HepG2 (cell line): ENCODE results near the gene GALNTL6. TPM values are rescaled to one million over a fixed set of nuclear protein-coding genes. Genes with fewer than 3 reads are reported as not detected.

Experiments used
- ATAC-seq: fragments of 200-7000 bp; cut with Tn5 transposase; 3 replicates; pipeline ENCODE4 v1.9.1; 2020; ENCODE audit warnings: mild to moderate bottlenecking, moderate library complexity
- BruUV-seq: library from RNA; stranded (reverse); fragments of 400-500 nt; replicated peaks from 2 replicates; lab custom pipeline; 2021; lab: Mats Ljungman, UMichigan
- CTCF ChIA-PET: fragments of 300-600 bp; formaldehyde crosslinking; extraction: SDS; loops from one replicate; lab custom pipeline; 2021; ENCODE audit warnings: low total read pairs, inconsistent platforms, low intra/inter-chr PET ratio; lab: Yijun Ruan, JAX
- POLR2A ChIA-PET: fragments of 350-600 bp; sonication (Branson Sonifier 250); formaldehyde crosslinking; loops from one replicate; lab custom pipeline; 2020; ENCODE audit warnings: antibody characterized with exemption, inconsistent platforms; lab: Yijun Ruan, JAX
- DNase-seq: peaks from one replicate; pipeline ENCODE4 v3.0.0-alpha.2; 2015; ENCODE audit warnings: low spot score
- FAIRE-seq: peaks from 3 replicates; lab custom pipeline; 2011; peaks lifted over from hg19 to GRCh38; lab: Jason Lieb, UNC
- H2AFZ ChIP-seq: one replicate; pipeline ENCODE4 v1.6.1; 2011; ENCODE audit warnings: low read length, inconsistent platforms
- H3K27ac ChIP-seq: fragments of 300-600 bp; 3 replicates; pipeline ENCODE4 v1.8.0; 2011; ENCODE audit warnings: mixed run types, mild to moderate bottlenecking, mixed read lengths, low read length, inconsistent platforms; ENCODE audit not compliant: insufficient read depth; ENCODE audit errors: extremely low read length
- H3K27me3 ChIP-seq, 2 experiments: fragments of 200-600 bp in 1 of 2; 2 replicates in 1 of 2; 3 replicates in 1 of 2; pipeline versions ENCODE4 v1.6.0 to v1.8.0; 2011; ENCODE audit warnings: low read length in 2 of 2, mild to moderate bottlenecking in 2 of 2, moderate library complexity in 2 of 2, inconsistent platforms in 1 of 2; ENCODE audit not compliant: insufficient read depth in 2 of 2, control insufficient read depth in 1 of 2
- H3K36me3 ChIP-seq, 2 experiments: fragments of 200-600 bp in 1 of 2; replicated peaks in 1 of 2; 2 replicates in 1 of 2; 3 replicates in 1 of 2; pipeline versions ENCODE4 v1.5.1 to v1.8.0; 2011; ENCODE audit warnings: low read length in 2 of 2, inconsistent platforms in 1 of 2; ENCODE audit not compliant: insufficient read depth in 2 of 2, control insufficient read depth in 1 of 2
- H3K4me1 ChIP-seq: 2 replicates; pipeline ENCODE4 v1.5.1; 2012; ENCODE audit warnings: low read length, inconsistent platforms; ENCODE audit not compliant: insufficient read depth
- H3K4me2 ChIP-seq: 2 replicates; pipeline ENCODE4 v1.6.0; 2011; ENCODE audit warnings: low read depth, low read length, inconsistent platforms
- H3K4me3 ChIP-seq, 3 experiments: fragments of 200-600 bp in 1 of 3; sonication (generic), shearing (Covaris generic) in 1 of 3; replicated peaks in 1 of 3; 2 replicates each; pipeline ENCODE4 v1.5.1; 2011 to 2016; ENCODE audit warnings: low read length in 3 of 3, inconsistent platforms in 2 of 3, low read depth in 2 of 3, mild to moderate bottlenecking in 2 of 3, control low read depth in 1 of 3, mixed read lengths in 1 of 3; ENCODE audit not compliant: insufficient read depth in 1 of 3
- H3K79me2 ChIP-seq: one replicate; pipeline ENCODE4 v1.6.1; 2011; ENCODE audit warnings: low read length, inconsistent platforms; ENCODE audit not compliant: insufficient read depth
- H3K9ac ChIP-seq: 2 replicates; pipeline ENCODE4 v1.6.0; 2011; ENCODE audit warnings: mild to moderate bottlenecking, low read depth, low read length, inconsistent platforms; ENCODE audit not compliant: insufficient read depth
- H3K9me3 ChIP-seq: 2 replicates; pipeline ENCODE4 v1.5.1; 2012; ENCODE audit warnings: mild to moderate bottlenecking, low read length
- H4K20me1 ChIP-seq: 2 replicates; pipeline ENCODE4 v1.6.0; 2011; ENCODE audit warnings: inconsistent platforms, mild to moderate bottlenecking, low read length, moderate library complexity; ENCODE audit not compliant: insufficient read depth
- CEBPG ChIP-seq: IDR thresholded peaks from 2 replicates; pipeline ENCODE4 v1.6.1; 2016
- MED8 ChIP-seq: sonication (generic); formaldehyde crosslinking; IDR thresholded peaks from 2 replicates; pipeline ENCODE4 v1.8.1; 2023; ENCODE audit warnings: mild to moderate bottlenecking, missing genetic modification reagents; ENCODE audit not compliant: insufficient replicate concordance
- NR2C2 ChIP-seq: sonication (generic); formaldehyde crosslinking; IDR thresholded peaks from 2 replicates; pipeline ENCODE4 v1.4.0; 2020; ENCODE audit warnings: missing genetic modification reagents, mild to moderate bottlenecking, moderate library complexity, borderline replicate concordance
- SIN3B ChIP-seq: fragments of 150-350 bp; IDR thresholded peaks from 2 replicates; pipeline ENCODE4 v1.6.1; 2014; ENCODE audit warnings: low read length
- SKIL ChIP-seq: sonication (generic); formaldehyde crosslinking; IDR thresholded peaks from 2 replicates; pipeline ENCODE4 v1.8.0; 2022; ENCODE audit warnings: missing genetic modification reagents, mild to moderate bottlenecking, moderate library complexity, borderline replicate concordance
- SNRNP70 ChIP-seq: fragments of 200-400 bp; formaldehyde crosslinking; IDR thresholded peaks from 2 replicates; pipeline ENCODE4 v1.6.1; 2017; ENCODE audit warnings: mild to moderate bottlenecking, low read depth, low read length, moderate library complexity
- ZNF580 ChIP-seq: IDR thresholded peaks from 2 replicates; pipeline ENCODE4 v1.6.1; 2016; ENCODE audit warnings: low read depth, borderline replicate concordance
- ZXDC ChIP-seq: sonication (generic); formaldehyde crosslinking; IDR thresholded peaks from 2 replicates; pipeline ENCODE4 v1.5.0; 2020; ENCODE audit warnings: mild to moderate bottlenecking, missing genetic modification reagents
- WGBS: methylation state at CpG from one replicate; pipeline ENCODE4 v1.1.6; 2017; ENCODE audit warnings: low lambda C conversion rate; 5-methylcytosine and 5-hydroxymethylcytosine counted together
- in situ Hi-C: cut with HindIII; loops from 2 replicates; pipeline ENCODE4 v1.10.0; 2017; ENCODE audit warnings: low pct_unique_long_range_greater_than_20kb; ENCODE audit not compliant: extremely low pct_ligation_motif_present
- intact Hi-C: fragments of 100-400 bp; cut with micrococcal nuclease; formaldehyde crosslinking; loops from one replicate; pipeline ENCODE4 v1.10.0; 2022; ENCODE audit not compliant: unreplicated experiment
- polyA plus RNA-seq, 8 experiments: library from polyadenylated mRNA; depleted of rRNA in 3 of 8; stranded (reverse) in 7 of 8; unstranded in 1 of 8; fragments of >200 nt; fragmentation: Illumina TruSeq in 4 of 8; extraction: Trizol in 4 of 8; gene quantifications; 2 replicates each; pipeline versions ENCODE4 v1.2.1 to v1.2.3, GENCODE V29; 2011 to 2016; ENCODE audit warnings: low read depth in 4 of 8, missing spikeins in 1 of 8, mixed read lengths in 1 of 8; ENCODE audit not compliant: insufficient read depth in 1 of 8
- total RNA-seq, 5 experiments: library from RNA; depleted of rRNA; stranded (reverse); fragments of >200 nt; fragmentation: Illumina TruSeq; extraction: Trizol; gene quantifications; 2 replicates each; pipeline ENCODE4 v1.2.3, GENCODE V29; 2016; ENCODE audit warnings: low read depth in 1 of 5
- TF ChIP-seq, protein P1 (sequence below): sonication (generic); formaldehyde crosslinking; IDR thresholded peaks from 2 replicates; pipeline ENCODE4 v1.4.0; 2020; ENCODE audit warnings: low read depth, mild to moderate bottlenecking, missing genetic modification reagents
- TF ChIP-seq, protein P2 (sequence below): sonication (generic); formaldehyde crosslinking; IDR thresholded peaks from 2 replicates; pipeline ENCODE4 v1.8.0; 2022; ENCODE audit warnings: missing genetic modification reagents, mild to moderate bottlenecking, inconsistent platforms, borderline replicate concordance

The GALNTL6 gene
- total and polyA plus RNA-seq, 2 of the 13 experiments (the other 11 are each of a cell fraction or from before 2014, with no cell fraction given) = not detected

DNA sequence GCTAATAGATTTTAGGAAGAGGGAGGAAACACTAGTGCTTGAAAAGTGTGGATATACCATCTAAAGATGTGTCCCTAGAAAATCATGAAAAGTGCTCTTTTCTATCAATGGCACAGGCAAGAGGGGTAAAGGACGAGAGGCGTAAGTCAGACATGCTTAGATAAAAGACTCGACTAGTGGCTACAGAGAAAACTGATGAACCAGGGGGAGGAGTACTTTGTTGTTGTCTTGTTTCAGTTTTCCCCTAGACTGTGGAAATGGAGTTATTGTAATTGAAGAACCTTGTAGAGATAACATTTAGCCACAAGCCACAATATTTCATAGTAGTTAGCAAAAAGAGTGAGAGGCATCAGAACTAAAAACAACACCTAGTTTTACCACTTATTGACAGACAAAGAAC, 21.4 kb downstream of the GALNTL6 start:
- no peaks in the 10 kb centered on the region for H4K20me1 ChIP-seq
- FAIRE-seq (no peak), DNase-seq (no peak), ATAC-seq (no peak)
- TF ChIP-seq ZXDC = no peak
- TF ChIP-seq, protein P1, sequence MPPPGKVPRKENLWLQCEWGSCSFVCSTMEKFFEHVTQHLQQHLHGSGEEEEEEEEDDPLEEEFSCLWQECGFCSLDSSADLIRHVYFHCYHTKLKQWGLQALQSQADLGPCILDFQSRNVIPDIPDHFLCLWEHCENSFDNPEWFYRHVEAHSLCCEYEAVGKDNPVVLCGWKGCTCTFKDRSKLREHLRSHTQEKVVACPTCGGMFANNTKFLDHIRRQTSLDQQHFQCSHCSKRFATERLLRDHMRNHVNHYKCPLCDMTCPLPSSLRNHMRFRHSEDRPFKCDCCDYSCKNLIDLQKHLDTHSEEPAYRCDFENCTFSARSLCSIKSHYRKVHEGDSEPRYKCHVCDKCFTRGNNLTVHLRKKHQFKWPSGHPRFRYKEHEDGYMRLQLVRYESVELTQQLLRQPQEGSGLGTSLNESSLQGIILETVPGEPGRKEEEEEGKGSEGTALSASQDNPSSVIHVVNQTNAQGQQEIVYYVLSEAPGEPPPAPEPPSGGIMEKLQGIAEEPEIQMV = no peak
- no peak for TF ChIP-seq SNRNP70
- no peak for TF ChIP-seq SKIL (CRISPR knock-in tag)
- TF ChIP-seq SIN3B = no peak
- TF ChIP-seq, protein P2, sequence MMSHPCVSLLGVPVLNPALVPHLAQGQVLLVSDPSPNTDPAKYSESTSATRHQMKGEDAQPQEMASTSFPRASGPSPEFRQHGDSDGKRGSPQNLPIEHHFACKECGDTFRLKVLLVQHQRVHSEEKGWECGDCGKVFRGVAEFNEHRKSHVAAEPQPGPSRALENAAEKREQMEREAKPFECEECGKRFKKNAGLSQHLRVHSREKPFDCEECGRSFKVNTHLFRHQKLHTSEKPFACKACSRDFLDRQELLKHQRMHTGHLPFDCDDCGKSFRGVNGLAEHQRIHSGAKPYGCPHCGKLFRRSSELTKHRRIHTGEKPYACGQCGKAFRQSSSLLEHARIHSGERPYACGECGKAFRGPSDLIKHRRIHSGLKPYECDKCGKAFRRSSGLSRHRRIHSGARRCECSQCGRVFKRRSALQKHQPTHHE = no peak
- no peak for TF ChIP-seq NR2C2 (CRISPR knock-in tag)
- TF ChIP-seq CEBPG (CRISPR knock-in tag) = no peak
- no peak for TF ChIP-seq ZNF580
- no peak for TF ChIP-seq MED8 (CRISPR knock-in tag)
- WGBS = 1% methylated on average over 3 of the region's 3 CpGs
- H3K79me2 ChIP-seq = no peaks in the 10 kb centered on the region
- no peak overlapping the region for H3K9ac ChIP-seq
- H2AFZ ChIP-seq = no peak overlapping the region
- H3K27me3 ChIP-seq = no peaks in the 10 kb centered on the region
- no peak overlapping the region for H3K27ac ChIP-seq
- no peaks in the 10 kb centered on the region for H3K36me3 ChIP-seq
- in situ Hi-C loops (loop anchor here (25.0 kb wide), 1 partner anchor 378 kb away; no protein-coding TSS in a partner anchor), intact Hi-C loops (no loop called here)
- no peaks in the 10 kb centered on the region for H3K9me3 ChIP-seq
- H3K4me2 ChIP-seq = no peak overlapping the region
- no peak overlapping the region for H3K4me3 ChIP-seq
- BruUV-seq = no TSS peak
- POLR2A ChIA-PET = no interaction called here
- H3K4me1 ChIP-seq = no peaks in the 10 kb centered on the region
- CTCF ChIA-PET = no interaction called here
